Smooth muscle cell (in vitro differentiated cells): ENCODE measurements around the gene FHAD1. TPM values are rescaled to one million over a fixed set of nuclear protein-coding genes. Genes with fewer than 3 reads are reported as not detected.
A peak's percentile ranks its signal among the peaks of the same experiment; 100 is the strongest.
"Not testable (repeated sequence)": the region's sequence is repeated elsewhere in the genome, so short reads cannot be mapped to it uniquely, and the experiment has no call there.

Experiments used
- DNase-seq: peaks from one replicate; lab custom pipeline; 2025; ENCODE audit not compliant: unreplicated experiment; lab: John Stamatoyannopoulos, UW
- H2AFZ ChIP-seq: fragments of 200-600 bp; sonication (generic); 2 replicates; pipeline ENCODE4 v1.6.0; 2016; ENCODE audit warnings: antibody characterized with exemption, low read depth, mild to moderate bottlenecking
- H3F3A ChIP-seq: fragments of 200-600 bp; sonication (generic); 2 replicates; pipeline ENCODE4 v1.6.0; 2017; ENCODE audit warnings: antibody characterized with exemption, low read depth
- H3K27ac ChIP-seq: fragments of 200-600 bp; sonication (generic); 2 replicates; pipeline ENCODE4 v1.5.1; 2016; ENCODE audit warnings: low read depth, mild to moderate bottlenecking
- H3K27me3 ChIP-seq: fragments of 200-600 bp; sonication (generic); 2 replicates; pipeline ENCODE4 v1.6.1; 2016; ENCODE audit warnings: low read depth, mild to moderate bottlenecking
- H3K36me3 ChIP-seq: fragments of 200-600 bp; sonication (generic); 2 replicates; pipeline ENCODE4 v1.5.1; 2016; ENCODE audit warnings: low read depth
- H3K4me1 ChIP-seq: fragments of 200-600 bp; sonication (generic); 2 replicates; pipeline ENCODE4 v1.5.1; 2016; ENCODE audit warnings: low read depth
- H3K4me2 ChIP-seq: fragments of 200-600 bp; sonication (generic); 2 replicates; pipeline ENCODE4 v1.6.0; 2016; ENCODE audit warnings: mild to moderate bottlenecking
- H3K4me3 ChIP-seq: fragments of 200-600 bp; sonication (generic); 2 replicates; pipeline ENCODE4 v1.5.1; 2016; ENCODE audit warnings: mild to moderate bottlenecking
- H3K79me2 ChIP-seq: fragments of 200-600 bp; sonication (generic); 2 replicates; pipeline ENCODE4 v1.6.0; 2016; ENCODE audit warnings: low read depth, mild to moderate bottlenecking
- H3K9ac ChIP-seq: fragments of 200-600 bp; sonication (generic); 2 replicates; pipeline ENCODE4 v1.6.0; 2016; ENCODE audit warnings: low read depth
- H3K9me3 ChIP-seq: fragments of 200-600 bp; sonication (generic); replicated peaks from 2 replicates; pipeline ENCODE4 v1.5.1; 2016; ENCODE audit warnings: low read depth
- H4K20me1 ChIP-seq: fragments of 200-600 bp; sonication (generic); 2 replicates; pipeline ENCODE4 v1.6.0; 2016; ENCODE audit warnings: low read depth
- CTCF ChIP-seq: fragments of 200-600 bp; sonication (generic); IDR thresholded peaks from 2 replicates; pipeline ENCODE4 v1.5.1; 2017; ENCODE audit warnings: borderline replicate concordance, mild to moderate bottlenecking, antibody characterized with exemption; ENCODE audit not compliant: insufficient read depth, poor library complexity, severe bottlenecking
- WGBS: methylation state at CpG from one replicate; pipeline ENCODE4 v1.1.7; 2016; ENCODE audit warnings: low lambda C conversion rate; 5-methylcytosine and 5-hydroxymethylcytosine counted together
- polyA plus RNA-seq: library from polyadenylated mRNA; unstranded; fragments of >200 nt; fragmentation: Nextera tagmentation; extraction: Ambion mirVana; gene quantifications from 2 replicates; pipeline ENCODE4 v1.2.1, GENCODE V29; 2016
- total RNA-seq: library from RNA; depleted of rRNA; stranded (reverse); fragments of >200 nt; gene quantifications from 2 replicates; pipeline ENCODE4 v1.2.3, GENCODE V29; 2014

Gene FHAD1
- total and polyA plus RNA-seq, 2 experiments from 2014 or later = 0.33 TPM; not detected in 1

DNA sequence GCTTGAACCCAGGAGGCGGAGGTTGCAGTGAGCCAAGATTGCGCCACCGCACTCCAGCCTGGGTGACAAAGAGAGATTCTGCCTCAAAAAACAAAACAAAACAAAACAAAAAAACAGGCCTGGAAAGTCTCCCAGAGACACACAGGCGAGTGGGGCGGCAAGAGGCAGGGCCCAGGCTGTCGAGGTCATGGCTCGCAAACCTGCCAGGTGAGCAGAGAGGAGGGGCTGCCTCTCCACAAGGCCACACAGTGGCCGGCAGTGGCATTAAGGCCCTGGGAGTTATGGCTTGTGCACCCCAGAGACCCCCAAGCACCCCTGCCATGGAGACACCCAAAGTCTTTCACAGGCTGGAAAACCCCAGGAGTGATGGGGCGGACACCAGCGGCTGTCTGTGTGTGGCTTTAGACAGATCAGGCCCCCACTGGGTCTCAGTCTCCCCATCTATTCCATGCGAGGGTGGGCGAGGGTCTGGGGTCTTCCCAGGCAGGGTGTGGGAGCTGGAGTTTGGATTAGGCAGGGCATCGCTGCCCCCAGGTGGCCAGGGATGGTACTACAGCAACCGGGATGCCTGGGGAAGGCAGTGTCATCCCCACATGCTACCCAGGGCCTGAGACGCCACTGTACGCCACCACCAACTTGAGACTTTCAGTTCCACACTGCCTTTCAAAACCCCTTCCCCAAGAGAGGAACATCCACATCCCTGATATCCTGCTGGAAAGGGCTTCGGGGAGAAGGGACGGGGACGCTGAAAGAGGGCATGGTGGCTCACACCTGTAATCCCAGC, 184.0 kb downstream of the FHAD1 start:
- Histone ChIP-seq H4K20me1 (no peaks in the 10 kb centered on the region), H2AFZ (no peak overlapping the region), H3K4me1 (no peaks in the 10 kb centered on the region), H3K4me2 (no peak overlapping the region), H3K36me3 (no peaks in the 10 kb centered on the region), H3F3A (no peaks in the 10 kb centered on the region), H3K9ac (no peak overlapping the region), H3K9me3 (no peaks in the 10 kb centered on the region), H3K4me3 (no peak overlapping the region), H3K79me2 (no peaks in the 10 kb centered on the region), H3K27ac (no peak overlapping the region), H3K27me3 (no peaks in the 10 kb centered on the region)
- peak; percentile 44 for DNase-seq
- 58% methylated on average over 19 of the region's 19 CpGs for WGBS
- TF ChIP-seq CTCF = peak; percentile 97

DNA sequence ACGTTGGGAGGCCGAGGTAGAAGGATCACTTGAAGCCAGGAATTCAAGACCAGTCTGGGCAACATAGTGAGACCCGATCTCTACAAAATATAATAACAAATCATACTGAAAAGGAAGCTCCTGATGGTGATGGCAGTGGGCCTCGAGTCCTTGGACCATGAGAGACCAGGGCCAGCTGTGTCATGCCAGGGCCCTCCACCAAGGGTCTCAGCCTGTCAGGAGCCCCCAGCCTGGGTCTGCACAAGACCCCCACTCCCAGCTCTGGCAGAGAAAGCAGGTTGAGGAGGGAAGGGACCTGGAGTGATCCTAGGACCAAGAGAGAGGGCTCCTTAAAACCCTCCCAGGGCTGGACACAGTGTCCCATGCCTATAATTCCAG, 184.5 kb downstream of the FHAD1 start:
- WGBS = 86% methylated on average over 4 of the region's 4 CpGs
- H3K4me2 ChIP-seq = no peak overlapping the region
- no peaks in the 10 kb centered on the region for H3K9me3 ChIP-seq
- no peaks in the 10 kb centered on the region for H3K27me3 ChIP-seq
- no peak for DNase-seq
- H3K79me2 ChIP-seq = no peaks in the 10 kb centered on the region
- no peak overlapping the region for H3K27ac ChIP-seq
- no peaks in the 10 kb centered on the region for H3K36me3 ChIP-seq
- no peaks in the 10 kb centered on the region for H3F3A ChIP-seq
- H3K4me1 ChIP-seq = no peaks in the 10 kb centered on the region
- H3K9ac ChIP-seq = no peak overlapping the region
- no peak for TF ChIP-seq CTCF
- H2AFZ ChIP-seq = no peak overlapping the region
- no peak overlapping the region for H3K4me3 ChIP-seq
- H4K20me1 ChIP-seq = no peaks in the 10 kb centered on the region

DNA sequence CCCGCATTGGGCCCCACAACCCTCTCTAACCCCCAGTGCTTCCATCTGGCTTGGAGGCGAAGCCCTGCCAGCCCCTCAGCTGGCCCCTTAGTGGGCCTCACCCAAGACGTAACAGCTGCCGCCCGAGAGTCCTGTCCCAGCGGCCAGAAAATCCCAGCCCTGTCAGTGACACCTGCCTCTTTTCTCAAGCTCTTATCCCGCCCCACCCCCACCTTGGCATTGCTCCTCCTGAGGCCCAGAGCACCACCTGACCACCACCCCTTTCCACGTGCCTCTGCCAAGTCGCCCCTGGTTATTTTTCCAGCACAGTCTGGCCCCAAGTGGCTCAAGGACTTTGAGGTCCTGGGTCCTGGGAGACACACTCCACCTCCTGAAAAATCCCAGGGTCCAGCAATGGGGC, 185.3 kb downstream of the FHAD1 start:
- Histone ChIP-seq H3K4me2 (no peak overlapping the region), H4K20me1 (no peaks in the 10 kb centered on the region), H3K9me3 (no peaks in the 10 kb centered on the region), H3K9ac (no peak overlapping the region), H3F3A (no peaks in the 10 kb centered on the region), H2AFZ (no peak overlapping the region), H3K36me3 (no peaks in the 10 kb centered on the region), H3K4me3 (no peak overlapping the region), H3K4me1 (no peaks in the 10 kb centered on the region), H3K79me2 (no peaks in the 10 kb centered on the region), H3K27ac (no peak overlapping the region), H3K27me3 (no peaks in the 10 kb centered on the region)
- 91% methylated on average over 9 of the region's 9 CpGs for WGBS
- TF ChIP-seq CTCF = no peak
- no peak for DNase-seq

- H3K79me2 ChIP-seq = no peaks in the 10 kb centered on the region
- H4K20me1 ChIP-seq = no peaks in the 10 kb centered on the region
- H3K4me3 ChIP-seq = no peak overlapping the region
- no peaks in the 10 kb centered on the region for H3K9me3 ChIP-seq
- H3K36me3 ChIP-seq = no peaks in the 10 kb centered on the region
- H3F3A ChIP-seq = no peaks in the 10 kb centered on the region
- 86% methylated on average over 9 of the region's 9 CpGs for WGBS
- H3K27ac ChIP-seq = no peak overlapping the region
- H3K27me3 ChIP-seq = no peaks in the 10 kb centered on the region
- H2AFZ ChIP-seq = no peak overlapping the region
- no peak overlapping the region for H3K9ac ChIP-seq
- no peaks in the 10 kb centered on the region for H3K4me1 ChIP-seq
- DNase-seq = no peak
- H3K4me2 ChIP-seq = no peak overlapping the region
- TF ChIP-seq CTCF = no peak
Observed at GRCh38 chr1:15433471-15433870, 186.4 kb downstream of the FHAD1 start.

DNA sequence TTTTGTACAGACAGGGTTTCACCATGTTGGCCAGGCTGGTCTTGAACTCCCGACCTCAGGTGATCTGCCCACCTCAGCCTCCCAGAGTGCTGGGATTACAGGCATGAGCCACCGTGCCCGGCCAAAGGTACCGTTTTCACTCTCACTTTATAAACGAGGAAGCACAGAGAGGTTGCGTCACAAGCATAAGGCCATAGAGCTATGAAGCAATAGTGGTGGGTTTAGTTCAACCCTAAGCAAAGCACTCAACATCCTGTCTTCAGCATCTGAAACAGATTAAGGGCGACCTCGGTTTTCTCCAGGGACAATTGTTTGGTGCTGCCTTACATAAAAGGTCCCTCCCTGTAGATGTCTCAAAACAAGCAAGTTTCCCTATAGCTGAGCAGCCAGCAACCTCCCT, 187.7 kb downstream of the FHAD1 start:
- WGBS = 58% methylated on average over 8 of the region's 8 CpGs
- H3K36me3 ChIP-seq, H4K20me1 ChIP-seq, H3K4me2 ChIP-seq, H3F3A ChIP-seq, H2AFZ ChIP-seq, H3K27me3 ChIP-seq, DNase-seq, H3K9ac ChIP-seq, H3K79me2 ChIP-seq, H3K4me1 ChIP-seq, H3K4me3 ChIP-seq, H3K9me3 ChIP-seq, H3K27ac ChIP-seq: not testable (repeated sequence)
